HepG2 (cell line): ENCODE measurements around the gene RNASE3. TPM values are rescaled to one million over a fixed set of nuclear protein-coding genes. Genes with fewer than 3 reads are reported as not detected.

Source experiments
- ATAC-seq: fragments of 200-7000 bp; cut with Tn5 transposase; 3 replicates; pipeline ENCODE4 v1.9.1; 2020; ENCODE audit warnings: mild to moderate bottlenecking, moderate library complexity
- BruUV-seq: library from RNA; stranded (reverse); fragments of 400-500 nt; replicated peaks from 2 replicates; lab custom pipeline; 2021; lab: Mats Ljungman, UMichigan
- CTCF ChIA-PET: fragments of 300-600 bp; formaldehyde crosslinking; extraction: SDS; loops from one replicate; lab custom pipeline; 2021; ENCODE audit warnings: low total read pairs, inconsistent platforms, low intra/inter-chr PET ratio; lab: Yijun Ruan, JAX
- POLR2A ChIA-PET: fragments of 350-600 bp; sonication (Branson Sonifier 250); formaldehyde crosslinking; loops from one replicate; lab custom pipeline; 2020; ENCODE audit warnings: antibody characterized with exemption, inconsistent platforms; lab: Yijun Ruan, JAX
- DNase-seq: peaks from one replicate; pipeline ENCODE4 v3.0.0-alpha.2; 2015; ENCODE audit warnings: low spot score
- FAIRE-seq: peaks from 3 replicates; lab custom pipeline; 2011; peaks lifted over from hg19 to GRCh38; lab: Jason Lieb, UNC
- H2AFZ ChIP-seq: one replicate; pipeline ENCODE4 v1.6.1; 2011; ENCODE audit warnings: low read length, inconsistent platforms
- H3K27ac ChIP-seq: fragments of 300-600 bp; 3 replicates; pipeline ENCODE4 v1.8.0; 2011; ENCODE audit warnings: mixed run types, mild to moderate bottlenecking, mixed read lengths, low read length, inconsistent platforms; ENCODE audit not compliant: insufficient read depth; ENCODE audit errors: extremely low read length
- H3K27me3 ChIP-seq, 2 experiments: fragments of 200-600 bp in 1 of 2; 2 replicates in 1 of 2; 3 replicates in 1 of 2; pipeline versions ENCODE4 v1.6.0 to v1.8.0; 2011; ENCODE audit warnings: low read length in 2 of 2, mild to moderate bottlenecking in 2 of 2, moderate library complexity in 2 of 2, inconsistent platforms in 1 of 2; ENCODE audit not compliant: insufficient read depth in 2 of 2, control insufficient read depth in 1 of 2
- H3K36me3 ChIP-seq, 2 experiments: fragments of 200-600 bp in 1 of 2; replicated peaks in 1 of 2; 2 replicates in 1 of 2; 3 replicates in 1 of 2; pipeline versions ENCODE4 v1.5.1 to v1.8.0; 2011; ENCODE audit warnings: low read length in 2 of 2, inconsistent platforms in 1 of 2; ENCODE audit not compliant: insufficient read depth in 2 of 2, control insufficient read depth in 1 of 2
- H3K4me1 ChIP-seq: 2 replicates; pipeline ENCODE4 v1.5.1; 2012; ENCODE audit warnings: low read length, inconsistent platforms; ENCODE audit not compliant: insufficient read depth
- H3K4me2 ChIP-seq: 2 replicates; pipeline ENCODE4 v1.6.0; 2011; ENCODE audit warnings: low read depth, low read length, inconsistent platforms
- H3K4me3 ChIP-seq, 3 experiments: fragments of 200-600 bp in 1 of 3; sonication (generic), shearing (Covaris generic) in 1 of 3; replicated peaks in 1 of 3; 2 replicates each; pipeline ENCODE4 v1.5.1; 2011 to 2016; ENCODE audit warnings: low read length in 3 of 3, inconsistent platforms in 2 of 3, low read depth in 2 of 3, mild to moderate bottlenecking in 2 of 3, control low read depth in 1 of 3, mixed read lengths in 1 of 3; ENCODE audit not compliant: insufficient read depth in 1 of 3
- H3K79me2 ChIP-seq: one replicate; pipeline ENCODE4 v1.6.1; 2011; ENCODE audit warnings: low read length, inconsistent platforms; ENCODE audit not compliant: insufficient read depth
- H3K9ac ChIP-seq: 2 replicates; pipeline ENCODE4 v1.6.0; 2011; ENCODE audit warnings: mild to moderate bottlenecking, low read depth, low read length, inconsistent platforms; ENCODE audit not compliant: insufficient read depth
- H3K9me3 ChIP-seq: 2 replicates; pipeline ENCODE4 v1.5.1; 2012; ENCODE audit warnings: mild to moderate bottlenecking, low read length
- H4K20me1 ChIP-seq: 2 replicates; pipeline ENCODE4 v1.6.0; 2011; ENCODE audit warnings: inconsistent platforms, mild to moderate bottlenecking, low read length, moderate library complexity; ENCODE audit not compliant: insufficient read depth
- CEBPB ChIP-seq: IDR thresholded peaks from 2 replicates; pipeline ENCODE4 v1.6.1; 2011; ENCODE audit warnings: low read depth, low read length, improper control_type of control experiment, borderline replicate concordance
- CREB1 ChIP-seq, 2 experiments: fragments of 450-650 bp in 1 of 2; IDR thresholded peaks; 2 replicates each; pipeline ENCODE4 v1.6.1; 2016 to 2017; ENCODE audit warnings: control low read depth in 1 of 2, mild to moderate bottlenecking in 1 of 2, missing compliant biosample characterization in 1 of 2, missing genetic modification characterization in 1 of 2
- GATAD1 ChIP-seq: IDR thresholded peaks from 2 replicates; pipeline ENCODE4 v1.6.1; 2016; ENCODE audit warnings: missing genetic modification reagents, missing compliant biosample characterization
- KLF6 ChIP-seq: IDR thresholded peaks from 2 replicates; pipeline ENCODE4 v1.8.0; 2016; ENCODE audit warnings: missing biosample characterization, missing genetic modification reagents
- MXI1 ChIP-seq: IDR thresholded peaks from 3 replicates; pipeline ENCODE4 v1.6.1; 2012; ENCODE audit warnings: low read depth, low read length, inconsistent platforms, borderline replicate concordance
- NFIB ChIP-seq: sonication (generic); formaldehyde crosslinking; IDR thresholded peaks from 2 replicates; pipeline ENCODE4 v1.9.0; 2021; ENCODE audit warnings: missing genetic modification reagents, mild to moderate bottlenecking, borderline replicate concordance
- PAF1 ChIP-seq: IDR thresholded peaks from 2 replicates; pipeline ENCODE4 v1.6.1; 2016; ENCODE audit warnings: missing genetic modification reagents, missing compliant biosample characterization
- PHF8 ChIP-seq: sonication (generic); formaldehyde crosslinking; IDR thresholded peaks from 2 replicates; pipeline ENCODE4 v1.5.0; 2020; ENCODE audit warnings: missing genetic modification reagents
- TAF1 ChIP-seq: sonication (generic); formaldehyde crosslinking; IDR thresholded peaks from 2 replicates; pipeline ENCODE4 v1.4.0; 2020; ENCODE audit warnings: missing genetic modification reagents
- ZBTB38 ChIP-seq: sonication (generic); formaldehyde crosslinking; IDR thresholded peaks from 2 replicates; pipeline ENCODE4 v1.5.1; 2020; ENCODE audit warnings: mild to moderate bottlenecking, missing genetic modification reagents
- ZKSCAN8 ChIP-seq: IDR thresholded peaks from 2 replicates; pipeline ENCODE4 v1.6.1; 2016; ENCODE audit warnings: borderline replicate concordance, missing genetic modification reagents, missing compliant biosample characterization
- ZMAT3 ChIP-seq: sonication (generic); formaldehyde crosslinking; conservative IDR thresholded peaks from 2 replicates; pipeline ENCODE4 v1.7.0; 2021; ENCODE audit warnings: missing genetic modification reagents
- ZNF124 ChIP-seq: sonication (generic); formaldehyde crosslinking; IDR thresholded peaks from 2 replicates; pipeline ENCODE4 v1.4.0; 2020; ENCODE audit warnings: missing genetic modification reagents
- ZNF251 ChIP-seq: sonication (generic); formaldehyde crosslinking; IDR thresholded peaks from 2 replicates; pipeline ENCODE4 v1.9.0; 2021; ENCODE audit warnings: mild to moderate bottlenecking, missing genetic modification reagents
- WGBS: methylation state at CpG from one replicate; pipeline ENCODE4 v1.1.6; 2017; ENCODE audit warnings: low lambda C conversion rate; 5-methylcytosine and 5-hydroxymethylcytosine counted together
- in situ Hi-C: cut with HindIII; loops from 2 replicates; pipeline ENCODE4 v1.10.0; 2017; ENCODE audit warnings: low pct_unique_long_range_greater_than_20kb; ENCODE audit not compliant: extremely low pct_ligation_motif_present
- intact Hi-C: fragments of 100-400 bp; cut with micrococcal nuclease; formaldehyde crosslinking; loops from one replicate; pipeline ENCODE4 v1.10.0; 2022; ENCODE audit not compliant: unreplicated experiment
- polyA plus RNA-seq, 8 experiments: library from polyadenylated mRNA; depleted of rRNA in 3 of 8; stranded (reverse) in 7 of 8; unstranded in 1 of 8; fragments of >200 nt; fragmentation: Illumina TruSeq in 4 of 8; extraction: Trizol in 4 of 8; gene quantifications; 2 replicates each; pipeline versions ENCODE4 v1.2.1 to v1.2.3, GENCODE V29; 2011 to 2016; ENCODE audit warnings: low read depth in 4 of 8, missing spikeins in 1 of 8, mixed read lengths in 1 of 8; ENCODE audit not compliant: insufficient read depth in 1 of 8
- total RNA-seq, 5 experiments: library from RNA; depleted of rRNA; stranded (reverse); fragments of >200 nt; fragmentation: Illumina TruSeq; extraction: Trizol; gene quantifications; 2 replicates each; pipeline ENCODE4 v1.2.3, GENCODE V29; 2016; ENCODE audit warnings: low read depth in 1 of 5
- TF ChIP-seq, protein P1 (sequence below): sonication (generic); formaldehyde crosslinking; IDR thresholded peaks from 2 replicates; pipeline ENCODE4 v1.5.0; 2020; ENCODE audit warnings: mild to moderate bottlenecking, missing genetic modification reagents
- TF ChIP-seq, protein P2 (sequence below): IDR thresholded peaks from 2 replicates; pipeline ENCODE4 v1.6.1; 2016; ENCODE audit warnings: mild to moderate bottlenecking, missing biosample characterization, missing genetic modification reagents
- TF ChIP-seq, protein P3 (sequence below): IDR thresholded peaks from 2 replicates; pipeline ENCODE4 v1.6.1; 2012; ENCODE audit warnings: inconsistent platforms
- TF ChIP-seq, protein P4 (sequence below): sonication (generic); formaldehyde crosslinking; conservative IDR thresholded peaks from 2 replicates; pipeline ENCODE4 v1.8.1; 2023; ENCODE audit warnings: missing genetic modification reagents

Gene RNASE3
- total and polyA plus RNA-seq, 2 of the 13 experiments (the other 11 are each of a cell fraction or from before 2014, with no cell fraction given), result not detected

DNA sequence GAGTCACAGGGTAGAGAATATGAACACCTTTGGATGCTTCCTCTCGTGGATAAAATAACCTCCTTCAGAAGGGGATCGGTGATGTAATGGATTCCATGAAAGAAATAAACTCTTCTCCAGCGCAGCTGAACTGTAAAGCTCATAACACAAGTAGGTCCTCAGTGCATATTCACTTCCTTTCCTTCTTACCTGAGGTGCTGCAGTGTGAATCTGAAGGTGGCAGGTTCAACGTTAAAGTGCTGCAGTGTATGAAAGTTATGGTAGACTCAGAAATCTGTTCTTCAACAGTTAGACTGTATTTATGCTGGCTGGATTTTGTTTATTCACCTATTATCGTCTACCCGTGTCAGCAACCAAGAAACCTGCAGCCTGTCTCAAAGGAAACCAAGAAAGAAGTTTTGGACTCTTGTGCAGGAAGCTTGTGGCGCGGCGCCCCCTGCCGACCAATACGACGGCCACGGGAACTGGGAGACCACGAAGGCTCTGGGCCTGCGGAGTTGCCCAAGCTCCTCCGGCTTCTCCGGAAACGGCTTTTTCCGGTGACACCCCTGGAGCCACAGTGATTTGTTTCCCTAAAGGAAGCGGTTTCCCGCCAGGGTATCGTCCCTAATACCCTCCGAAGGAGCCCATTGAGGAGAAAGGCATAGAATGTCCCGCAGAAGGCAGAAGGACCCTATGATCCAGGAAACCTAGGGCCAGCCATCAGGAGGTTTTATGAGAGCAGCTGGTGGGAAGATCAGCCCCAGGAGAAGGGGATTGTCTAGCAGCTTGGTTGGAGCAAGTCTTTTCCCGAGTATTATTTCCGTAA, 17.6 kb upstream of the RNASE3 start:
- CTCF ChIA-PET, result interaction anchor here (0.8 kb wide), 1 partner anchor 264 kb away, joined by 3 read pairs; no protein-coding TSS in a partner anchor
- 20% methylated on average over 17 of the region's 26 CpGs for WGBS
- BruUV-seq, result no TSS peak
- H3K36me3 ChIP-seq, result no peaks in the 10 kb centered on the region
- no peak overlapping the region for H3K4me3 ChIP-seq
- H3K4me1 ChIP-seq, result peaks cover 7% of the 10 kb centered on the region; the same call in 1 of the 2 replicates
- H3K9me3 ChIP-seq, result no peaks in the 10 kb centered on the region
- peak overlapping the region; percentile 27 for H3K4me2 ChIP-seq
- POLR2A ChIA-PET, result no interaction called here
- in situ Hi-C loops (no loop called here), intact Hi-C loops (no loop called here)
- no peak overlapping the region for H3K9ac ChIP-seq
- peak; percentile 97 for ATAC-seq
- H3K27ac ChIP-seq, result no peak overlapping the region
- H4K20me1 ChIP-seq, result no peaks in the 10 kb centered on the region
- no peaks in the 10 kb centered on the region for H3K79me2 ChIP-seq
- peak; percentile 41 for DNase-seq
- no peaks in the 10 kb centered on the region; a peak in 1 of 5 replicates for H3K27me3 ChIP-seq
- no peak overlapping the region for H2AFZ ChIP-seq
- no peak for FAIRE-seq
- peak; percentile 63 for TF ChIP-seq GATAD1 (CRISPR knock-in tag)
- TF ChIP-seq MXI1, result no peak
- TF ChIP-seq ZBTB38 (CRISPR knock-in tag), result no peak
- no peak for TF ChIP-seq TAF1 (CRISPR knock-in tag)
- no peak for TF ChIP-seq ZKSCAN8
- peak; percentile 31; the same call in 1 of the 2 replicates for TF ChIP-seq PHF8 (CRISPR knock-in tag)
- no peak for TF ChIP-seq KLF6
- peak; percentile 33; the same call in 1 of the 2 replicates for TF ChIP-seq CEBPB
- TF ChIP-seq, protein P1, sequence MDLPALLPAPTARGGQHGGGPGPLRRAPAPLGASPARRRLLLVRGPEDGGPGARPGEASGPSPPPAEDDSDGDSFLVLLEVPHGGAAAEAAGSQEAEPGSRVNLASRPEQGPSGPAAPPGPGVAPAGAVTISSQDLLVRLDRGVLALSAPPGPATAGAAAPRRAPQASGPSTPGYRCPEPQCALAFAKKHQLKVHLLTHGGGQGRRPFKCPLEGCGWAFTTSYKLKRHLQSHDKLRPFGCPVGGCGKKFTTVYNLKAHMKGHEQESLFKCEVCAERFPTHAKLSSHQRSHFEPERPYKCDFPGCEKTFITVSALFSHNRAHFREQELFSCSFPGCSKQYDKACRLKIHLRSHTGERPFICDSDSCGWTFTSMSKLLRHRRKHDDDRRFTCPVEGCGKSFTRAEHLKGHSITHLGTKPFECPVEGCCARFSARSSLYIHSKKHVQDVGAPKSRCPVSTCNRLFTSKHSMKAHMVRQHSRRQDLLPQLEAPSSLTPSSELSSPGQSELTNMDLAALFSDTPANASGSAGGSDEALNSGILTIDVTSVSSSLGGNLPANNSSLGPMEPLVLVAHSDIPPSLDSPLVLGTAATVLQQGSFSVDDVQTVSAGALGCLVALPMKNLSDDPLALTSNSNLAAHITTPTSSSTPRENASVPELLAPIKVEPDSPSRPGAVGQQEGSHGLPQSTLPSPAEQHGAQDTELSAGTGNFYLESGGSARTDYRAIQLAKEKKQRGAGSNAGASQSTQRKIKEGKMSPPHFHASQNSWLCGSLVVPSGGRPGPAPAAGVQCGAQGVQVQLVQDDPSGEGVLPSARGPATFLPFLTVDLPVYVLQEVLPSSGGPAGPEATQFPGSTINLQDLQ (CRISPR knock-in tag), result no peak
- peak; percentile 51; the same call in 1 of the 2 replicates for TF ChIP-seq ZNF124 (CRISPR knock-in tag)
- TF ChIP-seq, protein P2, sequence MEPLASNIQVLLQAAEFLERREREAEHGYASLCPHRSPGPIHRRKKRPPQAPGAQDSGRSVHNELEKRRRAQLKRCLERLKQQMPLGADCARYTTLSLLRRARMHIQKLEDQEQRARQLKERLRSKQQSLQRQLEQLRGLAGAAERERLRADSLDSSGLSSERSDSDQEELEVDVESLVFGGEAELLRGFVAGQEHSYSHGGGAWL, result no peak
- no peak for TF ChIP-seq NFIB (CRISPR knock-in tag)
- TF ChIP-seq, protein P3, sequence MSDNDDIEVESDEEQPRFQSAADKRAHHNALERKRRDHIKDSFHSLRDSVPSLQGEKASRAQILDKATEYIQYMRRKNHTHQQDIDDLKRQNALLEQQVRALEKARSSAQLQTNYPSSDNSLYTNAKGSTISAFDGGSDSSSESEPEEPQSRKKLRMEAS, result peak; percentile 24; the same call in 1 of the 2 replicates
- TF ChIP-seq, protein P4, sequence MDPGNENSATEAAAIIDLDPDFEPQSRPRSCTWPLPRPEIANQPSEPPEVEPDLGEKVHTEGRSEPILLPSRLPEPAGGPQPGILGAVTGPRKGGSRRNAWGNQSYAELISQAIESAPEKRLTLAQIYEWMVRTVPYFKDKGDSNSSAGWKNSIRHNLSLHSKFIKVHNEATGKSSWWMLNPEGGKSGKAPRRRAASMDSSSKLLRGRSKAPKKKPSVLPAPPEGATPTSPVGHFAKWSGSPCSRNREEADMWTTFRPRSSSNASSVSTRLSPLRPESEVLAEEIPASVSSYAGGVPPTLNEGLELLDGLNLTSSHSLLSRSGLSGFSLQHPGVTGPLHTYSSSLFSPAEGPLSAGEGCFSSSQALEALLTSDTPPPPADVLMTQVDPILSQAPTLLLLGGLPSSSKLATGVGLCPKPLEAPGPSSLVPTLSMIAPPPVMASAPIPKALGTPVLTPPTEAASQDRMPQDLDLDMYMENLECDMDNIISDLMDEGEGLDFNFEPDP, result no peak
- TF ChIP-seq ZMAT3 (CRISPR knock-in tag), result no peak
- no peak for TF ChIP-seq ZNF251 (CRISPR knock-in tag)
- no peak for TF ChIP-seq CREB1 (IDR thresholded peaks at IDR 0.05)
- no peak for TF ChIP-seq CREB1 (CRISPR knock-in tag; IDR thresholded peaks at IDR 0.05)
- no peak for TF ChIP-seq PAF1 (CRISPR knock-in tag)
